ENCODE data around the gene SEMA3F. TPM values are rescaled to one million over a fixed set of nuclear protein-coding genes. Genes with fewer than 3 reads are reported as not detected.

The SEMA3F gene
- total RNA-seq, 1 donor from 2014 or later = 132 TPM

GRCh38 chr3:50155891-50156290 is 767 bp downstream of the SEMA3F start:
- DNase-seq (ENCODE audit: low spot score) = peak; percentile 51

DNA sequence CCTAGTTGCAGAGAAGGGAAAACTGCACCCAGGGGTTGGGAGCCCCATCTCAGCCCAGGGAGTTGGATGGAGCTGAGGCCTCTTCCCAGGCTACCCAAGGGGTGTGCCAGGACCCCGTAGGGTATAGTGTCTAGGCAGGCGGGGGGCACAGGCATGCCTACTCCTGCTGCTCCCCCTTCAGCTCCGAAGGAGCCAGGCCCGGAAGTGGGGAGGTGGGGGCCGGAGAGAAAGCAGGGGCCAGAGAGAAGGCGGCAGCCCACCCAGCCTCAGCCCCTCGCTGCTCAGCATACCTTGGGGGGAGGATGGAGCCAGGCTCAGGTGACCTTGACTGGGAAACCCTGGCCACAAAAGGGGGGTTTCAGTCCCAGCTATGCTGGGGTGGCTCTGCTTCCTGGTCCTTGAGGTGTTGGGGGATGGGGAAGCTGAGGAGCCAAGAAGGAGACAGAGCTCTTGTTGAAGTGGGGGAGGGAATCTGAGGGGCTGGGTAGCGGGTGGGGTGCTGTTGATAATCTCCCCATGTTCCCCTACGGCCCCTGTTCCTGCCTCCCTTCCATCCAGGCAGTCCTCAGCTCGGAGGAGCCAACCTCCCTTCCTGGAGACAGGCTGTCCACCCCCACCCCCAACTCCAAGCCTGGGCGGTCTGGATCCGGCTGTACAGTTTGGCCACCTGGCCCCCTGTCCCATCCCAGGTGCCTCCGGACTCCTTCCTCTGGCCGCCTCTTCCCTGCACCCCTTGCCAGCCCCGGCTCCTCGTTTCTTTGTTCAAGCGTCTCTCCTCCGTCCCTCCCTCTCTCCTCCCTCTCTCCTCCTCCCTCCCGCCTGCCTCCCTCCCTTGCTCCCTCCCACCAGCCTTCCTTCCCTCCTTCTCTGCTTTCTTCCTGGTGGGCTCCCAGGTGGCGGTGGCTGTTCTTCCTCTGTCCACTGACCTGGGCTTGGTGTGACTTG is 1.7 kb downstream of the SEMA3F start:
- peak; percentile 73 for DNase-seq (ENCODE audit: low spot score)

- DNase-seq (ENCODE audit: low spot score) = peak; percentile 86
Observed at GRCh38 chr3:50157827-50158529, 2.9 kb downstream of the SEMA3F start.

GRCh38 chr3:50158530-50159146 is 3.5 kb downstream of the SEMA3F start:
- no peak for DNase-seq (ENCODE audit: low spot score)

DNA sequence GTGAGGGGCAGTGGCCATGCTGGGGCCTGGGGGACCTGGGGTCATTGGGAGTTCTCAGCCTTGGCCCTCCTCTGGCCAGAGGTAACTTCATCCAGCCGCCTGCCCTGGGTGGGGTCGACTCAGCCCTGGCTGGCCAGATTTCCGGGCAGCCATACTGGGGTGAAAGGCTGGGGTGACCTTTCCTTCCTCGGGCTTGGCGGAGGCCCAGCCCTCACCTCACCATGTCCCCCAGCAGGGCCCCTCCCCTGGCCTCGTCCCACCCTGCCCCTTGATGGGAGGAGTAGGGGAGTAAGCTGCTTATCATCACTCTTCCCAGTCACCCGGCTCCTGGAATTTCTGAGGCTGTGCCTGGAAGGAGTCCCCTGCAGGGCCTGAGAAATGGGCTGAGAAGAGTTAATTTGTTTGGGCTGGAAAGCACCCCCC is 5.4 kb downstream of the SEMA3F start:
- no peak for DNase-seq (ENCODE audit: low spot score)

DNA sequence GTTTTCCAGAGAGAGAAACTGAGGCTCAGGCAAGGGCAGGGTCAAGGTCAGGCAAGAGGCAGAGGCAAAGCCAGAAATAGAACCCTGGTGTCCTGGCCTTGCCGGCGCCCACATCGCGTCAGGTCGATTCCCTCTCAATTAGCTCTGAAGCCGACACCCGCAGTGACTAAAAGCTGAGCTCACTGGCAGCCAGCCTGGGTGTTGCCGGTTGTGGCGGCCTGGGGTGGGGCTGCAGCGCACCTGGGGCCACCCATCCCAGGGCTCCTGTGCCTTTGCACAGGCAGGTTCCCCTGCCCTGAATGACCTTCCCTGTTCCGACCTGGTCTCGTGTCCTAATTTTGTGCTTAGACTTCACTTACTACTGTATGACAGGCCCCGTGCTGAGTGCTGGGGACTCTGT is 6.2 kb downstream of the SEMA3F start:
- no peak for DNase-seq (ENCODE audit: low spot score)

- DNase-seq (ENCODE audit: low spot score) = no peak
Observed at GRCh38 chr3:50162034-50162883, 7.1 kb downstream of the SEMA3F start.

DNA sequence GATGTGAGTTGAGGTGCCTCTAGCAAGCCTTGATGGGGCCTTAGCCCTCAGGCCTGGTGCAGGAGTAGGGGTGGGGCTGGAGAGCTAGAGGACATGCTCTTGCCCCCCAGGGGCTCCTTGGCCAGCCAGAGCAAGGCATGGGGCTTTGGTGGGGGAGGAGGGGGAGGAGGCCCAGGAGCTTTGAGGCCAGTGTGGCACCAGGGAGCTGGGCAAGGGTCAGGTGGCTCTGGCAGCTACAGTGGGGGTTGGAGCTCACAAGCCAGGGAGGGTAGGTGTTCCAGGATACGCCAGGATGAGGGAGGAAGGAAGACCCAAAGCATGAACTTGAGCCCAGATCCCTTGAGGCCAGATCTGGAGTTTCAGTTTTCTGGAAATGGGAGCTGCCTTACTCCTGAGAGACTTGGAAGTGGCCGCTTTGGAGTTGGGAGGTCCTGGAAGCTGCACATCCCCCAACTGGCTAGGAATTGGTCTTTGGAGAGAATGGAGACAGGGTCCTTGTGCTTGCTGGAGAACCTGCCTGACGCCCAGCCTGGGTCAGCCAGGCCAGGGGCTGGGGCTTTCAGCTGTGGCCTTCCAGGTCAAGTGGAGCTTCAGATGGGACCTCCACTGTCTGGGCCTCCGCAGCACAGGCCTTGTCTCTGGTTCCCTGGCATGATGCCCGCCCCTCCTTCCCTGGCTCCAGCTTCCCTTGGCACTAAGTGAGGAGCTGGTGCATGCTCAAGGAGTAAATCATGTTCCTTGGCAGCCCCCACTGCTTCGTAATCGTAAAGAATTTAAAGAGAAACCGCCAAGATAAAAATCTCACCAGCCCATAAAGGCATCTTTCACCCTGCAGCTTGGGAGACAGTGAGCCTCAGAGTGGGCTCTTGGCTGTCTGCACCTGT is 8.7 kb downstream of the SEMA3F start:
- DNase-seq (ENCODE audit: low spot score) = peak; percentile 90

DNA sequence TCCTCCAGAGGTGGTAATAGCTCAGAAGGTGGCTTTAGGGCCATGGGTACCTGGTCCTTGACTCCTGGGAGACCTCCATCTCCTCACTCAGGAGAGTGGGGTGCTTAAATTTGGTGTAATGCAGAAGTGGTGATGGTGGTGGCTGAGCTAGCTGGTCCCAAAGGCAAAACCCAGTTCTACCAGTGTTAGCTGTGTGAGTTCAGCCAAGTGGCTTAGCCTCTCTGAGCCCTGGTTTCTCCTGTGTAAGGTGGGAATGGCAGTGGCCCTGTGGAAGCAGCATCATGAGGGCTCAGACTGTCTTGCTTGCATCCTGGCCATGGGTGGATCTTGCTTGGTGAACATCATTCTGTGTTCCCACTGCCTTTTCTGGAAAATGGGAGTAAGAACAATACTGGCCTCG is 9.4 kb downstream of the SEMA3F start:
- DNase-seq (ENCODE audit: low spot score) = no peak

- DNase-seq (ENCODE audit: low spot score) = no peak
Observed at GRCh38 chr3:50164984-50165909, 10.1 kb downstream of the SEMA3F start.

- DNase-seq (ENCODE audit: low spot score) = no peak
Observed at GRCh38 chr3:50165910-50166538, 10.9 kb downstream of the SEMA3F start.

DNA sequence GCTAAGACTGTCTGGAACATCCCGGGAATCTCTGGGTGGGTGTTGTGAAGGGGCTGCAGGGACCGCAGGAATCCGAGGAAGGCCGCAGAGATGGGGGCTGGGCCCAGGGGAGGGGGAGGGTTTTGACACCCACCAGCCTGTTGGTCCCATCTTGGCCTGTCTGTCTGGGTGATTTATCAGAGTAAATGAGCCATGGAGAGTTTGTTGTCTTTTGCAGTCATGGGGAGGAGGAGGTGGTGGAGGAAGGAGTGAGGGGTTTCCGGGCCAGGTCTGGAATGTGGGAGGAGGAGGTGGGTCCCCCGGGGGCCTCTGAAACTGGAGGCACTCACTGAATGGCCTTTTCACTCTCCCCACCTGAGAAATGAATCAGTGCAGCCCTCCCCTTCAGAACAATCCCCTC is 11.5 kb downstream of the SEMA3F start:
- no peak for DNase-seq (ENCODE audit: low spot score)

DNA sequence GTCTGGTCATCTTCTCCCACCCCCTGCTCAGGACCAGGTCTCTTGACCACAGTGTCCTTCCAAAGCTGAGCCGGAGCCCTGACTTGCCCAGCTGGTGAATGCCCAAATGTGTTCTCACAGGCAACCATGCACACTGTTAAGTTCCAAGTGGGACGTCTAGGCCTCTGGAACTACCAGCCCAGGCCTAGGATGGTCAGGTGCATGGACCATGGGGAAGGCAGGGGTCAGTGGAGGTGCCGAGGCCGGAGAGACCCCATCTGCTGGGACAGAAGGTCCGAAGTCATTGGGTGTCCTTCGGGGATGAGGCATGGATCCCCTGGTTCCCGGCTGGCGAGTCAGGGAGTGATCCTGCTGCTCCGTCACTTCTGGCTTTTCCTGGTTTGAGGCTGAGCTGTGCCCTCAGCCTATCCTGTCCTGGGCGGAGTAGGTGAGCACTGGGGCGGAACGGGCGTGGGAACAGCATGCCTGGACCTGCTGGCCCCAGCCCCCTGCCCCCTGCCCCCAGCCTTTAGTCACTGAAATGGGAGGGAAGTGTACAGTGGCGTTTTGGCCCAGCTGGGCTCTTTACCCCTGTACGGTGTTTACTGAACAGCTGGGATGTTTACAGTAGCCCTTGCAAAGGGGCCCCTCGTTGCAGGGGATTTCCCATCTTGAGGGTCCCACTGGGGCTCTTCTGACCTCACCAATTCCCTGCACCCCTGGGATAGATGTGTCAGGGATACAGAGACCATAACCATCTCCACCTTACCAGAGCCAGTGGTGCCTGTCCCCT is 12.1 kb downstream of the SEMA3F start:
- no peak for DNase-seq (ENCODE audit: low spot score)

GRCh38 chr3:50167841-50168209 is 12.7 kb downstream of the SEMA3F start:
- DNase-seq (ENCODE audit: low spot score) = no peak

GRCh38 chr3:50168388-50168787 is 13.3 kb downstream of the SEMA3F start:
- DNase-seq (ENCODE audit: low spot score) = no peak

DNA sequence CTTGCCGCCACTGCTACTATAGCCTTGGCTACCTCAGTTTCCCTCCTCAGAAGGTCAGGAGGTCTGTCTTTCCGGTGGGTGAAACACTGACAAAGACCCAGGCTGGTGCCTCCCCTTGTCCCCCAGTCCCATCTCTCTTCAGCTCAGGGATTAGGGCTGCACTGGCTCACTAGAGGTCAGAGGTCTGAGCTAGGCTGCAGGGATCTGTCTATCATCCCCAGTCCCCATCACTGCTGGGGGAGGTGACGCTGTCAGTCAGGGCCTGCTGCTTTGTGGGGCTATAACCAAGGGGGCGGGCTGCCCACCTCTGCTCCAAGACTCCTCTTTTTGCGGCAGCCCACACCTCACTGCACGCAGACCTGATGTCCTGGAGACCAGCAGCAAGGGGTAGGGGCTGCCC is 13.7 kb downstream of the SEMA3F start:
- DNase-seq (ENCODE audit: low spot score) = no peak

DNA sequence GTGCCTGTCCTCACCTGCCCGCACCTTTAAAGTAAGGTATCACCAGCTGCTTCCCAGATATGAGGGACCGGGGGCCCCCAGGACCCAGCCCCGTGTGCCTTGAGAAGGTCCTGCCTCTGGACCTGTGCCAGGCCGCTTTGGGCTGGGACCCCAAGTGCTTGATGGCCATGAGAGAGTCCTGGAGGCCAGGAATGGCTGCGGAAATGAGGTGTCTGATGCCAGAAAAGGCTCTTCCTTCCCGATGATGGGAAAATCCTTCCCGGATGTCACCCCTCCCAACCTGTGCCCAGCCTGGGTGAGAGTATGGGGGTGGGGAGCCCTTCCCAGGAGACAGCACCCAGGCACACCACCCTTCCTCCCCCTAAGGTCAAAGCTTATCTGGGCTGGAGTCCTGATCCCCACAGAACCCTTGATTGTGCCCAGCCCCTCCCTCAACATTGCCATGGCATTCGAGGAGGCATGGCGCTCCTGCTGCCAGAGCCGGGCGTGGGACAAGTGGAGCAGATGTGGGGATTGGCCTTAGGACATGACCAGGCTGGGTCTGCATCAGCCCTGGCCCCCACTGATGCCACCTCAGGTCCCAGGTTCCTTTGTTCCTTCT is 14.2 kb downstream of the SEMA3F start:
- no peak for DNase-seq (ENCODE audit: low spot score)

- DNase-seq (ENCODE audit: low spot score) = no peak
Observed at GRCh38 chr3:50169858-50170257, 14.7 kb downstream of the SEMA3F start.
